ENCODE results near the gene ARID3B. TPM values are rescaled to one million over a fixed set of nuclear protein-coding genes. Genes with fewer than 3 reads are reported as not detected.

ARID3B gene
- total RNA-seq, 1 experiment from 2014 or later, result 101 TPM

- Histone ChIP-seq H2BK5ac (ENCODE audit: insufficient read length, low read length) (no peak overlapping the region), H4K20me1 (ENCODE audit: control insufficient read depth, insufficient read depth, insufficient read length) (no peaks in the 10 kb centered on the region), H3K23ac (ENCODE audit: insufficient read length, low read depth, low read length) (no peak overlapping the region), H3K79me2 (ENCODE audit: insufficient read depth, low read length) (no peaks in the 10 kb centered on the region), H4K91ac (ENCODE audit: insufficient read length, low read depth, low read length) (no peak overlapping the region), H2BK15ac (ENCODE audit: low read depth, low read length) (no peak overlapping the region), H3K14ac (ENCODE audit: insufficient read depth, low read length) (no peak overlapping the region), H3K4ac (ENCODE audit: low read depth, low read length) (no peak overlapping the region), H3K9me3 (ENCODE audit: control insufficient read depth, low read depth, low read length) (no peaks in the 10 kb centered on the region), H3K56ac (ENCODE audit: insufficient read length, low read depth, low read length) (no peak overlapping the region), H2BK120ac (ENCODE audit: low read depth, low read length, poor library complexity, severe bottlenecking) (no peak overlapping the region), H2AFZ (ENCODE audit: low read length) (no peak overlapping the region), H4K5ac (ENCODE audit: insufficient read length, low read depth, low read length) (no peak overlapping the region), H3K79me1 (ENCODE audit: insufficient read depth, low read depth, low read length, poor library complexity, severe bottlenecking) (no peaks in the 10 kb centered on the region), H3T11ph (ENCODE audit: low read length) (no peak overlapping the region), H3K4me2 (ENCODE audit: insufficient read depth, insufficient read length, low read length) (no peak overlapping the region), H2BK20ac (ENCODE audit: low read depth, low read length, poor library complexity, severe bottlenecking) (no peak overlapping the region), H3K27ac (ENCODE audit: insufficient read length, low read depth, low read length) (no peak overlapping the region), H3K9ac (ENCODE audit: extremely low read depth, insufficient read length, low read length) (no peak overlapping the region), H2BK12ac (ENCODE audit: insufficient read length, low read depth, low read length) (no peak overlapping the region), H3K18ac (ENCODE audit: insufficient read length, low read depth, low read length) (no peak overlapping the region), H3K4me1 (ENCODE audit: insufficient read depth, low read length) (no peaks in the 10 kb centered on the region), H3K27me3 (ENCODE audit: insufficient read depth, low read length) (no peaks in the 10 kb centered on the region; the same call in 1 of the 2 replicates), H3K23me2 (ENCODE audit: insufficient read length, low read depth, low read length, poor library complexity, severe bottlenecking) (peaks cover 10% of the 10 kb centered on the region), H4K8ac (replicated peaks; ENCODE audit: insufficient read length, low read depth, low read length) (no peak overlapping the region), H2AK5ac (ENCODE audit: insufficient read length, low read length) (no peak overlapping the region)
- H3K36me3 Mint-ChIP-seq (ENCODE audit: insufficient read depth in 1 of 3, low read depth in 3 of 3), result no peaks in the 10 kb centered on the region; a peak in 1 of 7 replicates
- WGBS (ENCODE audit: extremely low coverage, insufficient read length, low lambda C conversion rate), result no CpG with 5 or more reads among the region's 7 CpGs
- H3K27me3 Mint-ChIP-seq (ENCODE audit: low read depth), result peaks cover 38% of the 10 kb centered on the region
- H3K9me3 Mint-ChIP-seq, result no peaks in the 10 kb centered on the region
- no peak for TF ChIP-seq CTCF (conservative IDR thresholded peaks at IDR 0.05)
- H3K27ac Mint-ChIP-seq, result no peak overlapping the region
- no peak overlapping the region for H3K4me3 Mint-ChIP-seq
- no peak for DNase-seq
- H3K4me1 Mint-ChIP-seq, result peaks cover 5 to 7% of the 10 kb centered on the region in 2 experiments; a peak in 1 of 4 replicates
Measured at GRCh38 chr15:74610302-74610951, 69.4 kb downstream of the ARID3B start.
